22Rv1 (cell line): ENCODE results near the gene HPSE2.

Experiments
- H3K27ac ChIP-seq: fragments of 450-650 bp; 2 replicates; pipeline ENCODE4 v1.5.1; 2017
- CTCF ChIP-seq: fragments of 450-650 bp; IDR thresholded peaks from 2 replicates; pipeline ENCODE4 v1.5.1; 2017; ENCODE audit warnings: mild to moderate bottlenecking
- ZFX ChIP-seq: fragments of 450-650 bp; IDR thresholded peaks from 2 replicates; pipeline ENCODE4 v1.6.1; 2017; ENCODE audit warnings: antibody characterized with exemption, borderline replicate concordance

Gene HPSE2

GRCh38 chr10:98422182-98422581, 813.5 kb downstream of the HPSE2 start:
- H3K27ac ChIP-seq, result no peak overlapping the region
- no peak for TF ChIP-seq CTCF
- TF ChIP-seq ZFX, result no peak

- TF ChIP-seq CTCF (no peak), ZFX (no peak)
- no peak overlapping the region for H3K27ac ChIP-seq
Measured at GRCh38 chr10:98420786-98421185, 814.9 kb downstream of the HPSE2 start.

- no peak overlapping the region for H3K27ac ChIP-seq
- no peak for TF ChIP-seq CTCF
- no peak for TF ChIP-seq ZFX
Measured at GRCh38 chr10:98419469-98420261, 816.0 kb downstream of the HPSE2 start.

GRCh38 chr10:98418665-98419468, 816.8 kb downstream of the HPSE2 start:
- H3K27ac ChIP-seq, result no peak overlapping the region
- no peak for TF ChIP-seq CTCF
- TF ChIP-seq ZFX, result no peak

GRCh38 chr10:98417973-98418664, 817.5 kb downstream of the HPSE2 start:
- no peak overlapping the region for H3K27ac ChIP-seq

GRCh38 chr10:98417481-98417959, 818.1 kb downstream of the HPSE2 start:
- H3K27ac ChIP-seq, result no peak overlapping the region
- TF ChIP-seq CTCF (no peak), ZFX (no peak)

More at GRCh38 chr10:98417973-98418664, 817.5 kb downstream of the HPSE2 start:
- no peak for TF ChIP-seq ZFX
- TF ChIP-seq CTCF, result no peak
